SK-N-SH (cell line): Measurements from ENCODE around the gene MAPKAPK5. TPM values are rescaled to one million over a fixed set of nuclear protein-coding genes. Genes with fewer than 3 reads are reported as not detected.

Source experiments
- CTCF ChIA-PET: fragments of 300-600, 350-600 bp; formaldehyde crosslinking; extraction: SDS; loops from one replicate; lab custom pipeline; 2021; lab: Yijun Ruan, JAX
- POLR2A ChIA-PET: fragments of 350-600 bp; sonication (Branson Sonifier 250); formaldehyde crosslinking; extraction: SDS; loops from one replicate; lab custom pipeline; 2020; ENCODE audit warnings: antibody characterized with exemption, inconsistent platforms; lab: Yijun Ruan, JAX
- DNase-seq: peaks from one replicate; pipeline ENCODE4 v3.0.0; 2012
- H2AFZ ChIP-seq: fragments of 200-600 bp; sonication (generic); 2 replicates; pipeline ENCODE4 v1.8.1; 2016; ENCODE audit warnings: antibody characterized with exemption, mild to moderate bottlenecking, low read depth
- H3F3A ChIP-seq: fragments of 200-600 bp; sonication (generic); replicated peaks from 2 replicates; pipeline ENCODE3; 2016; ENCODE audit warnings: antibody characterized with exemption, mild to moderate bottlenecking; ENCODE audit not compliant: insufficient read depth
- H3K27ac ChIP-seq, 2 experiments: fragments of 200-500 bp in 1 of 2; fragments of 200-600 bp in 1 of 2; sonication (Bioruptor generic) in 1 of 2; sonication (generic), shearing (Covaris generic) in 1 of 2; 2 replicates each; pipeline versions ENCODE4 v1.5.1 to v1.6.1; 2014 to 2016; ENCODE audit warnings: low read depth in 2 of 2, inconsistent platforms in 1 of 2, low read length in 1 of 2, mild to moderate bottlenecking in 1 of 2, mixed read lengths in 1 of 2
- H3K27me3 ChIP-seq: fragments of 200-600 bp; sonication (generic), shearing (Covaris generic); 2 replicates; pipeline ENCODE4 v1.6.1; 2016; ENCODE audit warnings: mixed run types; ENCODE audit not compliant: insufficient read depth
- H3K36me3 ChIP-seq, 2 experiments: fragments of 200-500 bp in 1 of 2; fragments of 200-600 bp in 1 of 2; sonication (Bioruptor generic) in 1 of 2; sonication (generic) in 1 of 2; replicated peaks in 1 of 2; 2 replicates each; pipeline versions ENCODE3 to v1.5.1; 2014 to 2016; ENCODE audit warnings: low read length in 1 of 2, mild to moderate bottlenecking in 1 of 2; ENCODE audit not compliant: insufficient read depth in 2 of 2, control insufficient read depth in 1 of 2
- H3K4me1 ChIP-seq, 2 experiments: fragments of 200-500 bp in 1 of 2; fragments of 200-600 bp in 1 of 2; sonication (Bioruptor generic) in 1 of 2; sonication (generic), shearing (Covaris generic) in 1 of 2; 2 replicates each; pipeline versions ENCODE4 v1.5.1 to v1.6.1; 2014 to 2016; ENCODE audit warnings: low read depth in 1 of 2, low read length in 1 of 2, mixed run types in 1 of 2; ENCODE audit not compliant: insufficient read depth in 2 of 2, control insufficient read depth in 1 of 2
- H3K4me2 ChIP-seq: fragments of 200-600 bp; sonication (generic), shearing (Covaris generic); 2 replicates; pipeline ENCODE4 v1.6.1; 2017; ENCODE audit warnings: mixed run types
- H3K4me3 ChIP-seq, 2 experiments: fragments of 200-500 bp in 1 of 2; fragments of 200-600 bp in 1 of 2; sonication (Bioruptor generic) in 1 of 2; sonication (generic), shearing (Covaris generic) in 1 of 2; 2 replicates each; pipeline versions ENCODE4 v1.5.1 to v1.8.1; 2014 to 2016; ENCODE audit warnings: low read depth in 2 of 2, inconsistent platforms in 1 of 2, low read length in 1 of 2, mild to moderate bottlenecking in 1 of 2, mixed read lengths in 1 of 2, moderate library complexity in 1 of 2
- H3K79me2 ChIP-seq: fragments of 200-600 bp; sonication (generic); 2 replicates; pipeline ENCODE4 v1.8.1; 2017; ENCODE audit warnings: mild to moderate bottlenecking; ENCODE audit not compliant: insufficient read depth
- H3K9ac ChIP-seq: fragments of 200-600 bp; sonication (generic); 2 replicates; pipeline ENCODE4 v1.6.1; 2017; ENCODE audit warnings: mixed run types
- H3K9me2 ChIP-seq: fragments of 200-600 bp; sonication (generic); 2 replicates; pipeline ENCODE4 v1.6.1; 2017; ENCODE audit warnings: mixed run types
- H3K9me3 ChIP-seq: fragments of 200-600 bp; sonication (generic); 2 replicates; pipeline ENCODE4 v1.6.1; 2017; ENCODE audit warnings: mixed run types, mild to moderate bottlenecking, moderate library complexity
- H4K20me1 ChIP-seq: fragments of 200-600 bp; sonication (generic); 2 replicates; pipeline ENCODE4 v1.6.1; 2017; ENCODE audit warnings: mild to moderate bottlenecking, mixed run types; ENCODE audit not compliant: insufficient read depth
- EZH2phosphoT487 ChIP-seq: fragments of 200-600 bp; sonication (generic); IDR thresholded peaks from 2 replicates; pipeline ENCODE4 v1.6.1; 2017; ENCODE audit warnings: low read depth, mixed run types, mild to moderate bottlenecking, antibody characterized with exemption, moderate library complexity, borderline replicate concordance
- IRF3 ChIP-seq: fragments of 150-350 bp; IDR thresholded peaks from 2 replicates; pipeline ENCODE4 v1.6.1; 2016; ENCODE audit warnings: mild to moderate bottlenecking, low read depth, low read length
- MAX ChIP-seq: IDR thresholded peaks from 2 replicates; pipeline ENCODE4 v1.4.0; 2012; ENCODE audit warnings: low read depth
- MEF2A ChIP-seq: IDR thresholded peaks from 2 replicates; pipeline ENCODE4 v1.4.0; 2012; ENCODE audit warnings: low read depth, borderline replicate concordance
- NFIC ChIP-seq: IDR thresholded peaks from 2 replicates; pipeline ENCODE4 v1.4.0; 2012; ENCODE audit warnings: borderline replicate concordance
- NRF1 ChIP-seq: IDR thresholded peaks from 2 replicates; pipeline ENCODE4 v1.6.1; 2012; ENCODE audit warnings: low read depth, mild to moderate bottlenecking, low read length
- POLR2AphosphoS5 ChIP-seq: IDR thresholded peaks from 2 replicates; pipeline ENCODE4 v1.6.1; 2012; ENCODE audit warnings: low read depth, low read length
- RCOR1 ChIP-seq: fragments of 150-350 bp; IDR thresholded peaks from 2 replicates; pipeline ENCODE4 v1.6.1; 2017; ENCODE audit warnings: antibody characterized with exemption, low read length
- REST ChIP-seq: IDR thresholded peaks from 2 replicates; pipeline ENCODE4 v1.6.1; 2012; ENCODE audit warnings: mild to moderate bottlenecking, low read depth, low read length, moderate library complexity
- RXRA ChIP-seq: IDR thresholded peaks from 2 replicates; pipeline ENCODE4 v1.4.0; 2012; ENCODE audit warnings: low read depth, mild to moderate bottlenecking, borderline replicate concordance
- SMC3 ChIP-seq: IDR thresholded peaks from 2 replicates; pipeline ENCODE4 v1.6.1; 2012; ENCODE audit warnings: low read depth, low read length, improper control_type of control experiment
- TAF1 ChIP-seq: IDR thresholded peaks from 2 replicates; pipeline ENCODE4 v1.6.1; 2012; ENCODE audit warnings: low read depth, mild to moderate bottlenecking, low read length, moderate library complexity, borderline replicate concordance
- TCF12 ChIP-seq: IDR thresholded peaks from 2 replicates; pipeline ENCODE4 v1.4.0; 2012
- TEAD4 ChIP-seq: IDR thresholded peaks from 2 replicates; pipeline ENCODE4 v1.4.0; 2012; ENCODE audit warnings: mild to moderate bottlenecking, borderline replicate concordance; ENCODE audit not compliant: insufficient read depth
- USF1 ChIP-seq: IDR thresholded peaks from 2 replicates; pipeline ENCODE4 v1.4.0; 2012; ENCODE audit warnings: low read depth, borderline replicate concordance
- WGBS: methylation state at CpG from one replicate; pipeline ENCODE4 v1.1.6; 2017; ENCODE audit warnings: low lambda C conversion rate; 5-methylcytosine and 5-hydroxymethylcytosine counted together
- polyA plus RNA-seq, 3 experiments: library from polyadenylated mRNA; depleted of rRNA; stranded (reverse); fragments of >200 nt; gene quantifications; 2 replicates each; pipeline ENCODE4 v1.2.3, GENCODE V29; 2012

Gene MAPKAPK5
- polyA plus RNA-seq, 1 of the 3 experiments (the other 2 are of a cell fraction), result 38.1 TPM

GRCh38 chr12:111841236-111841749, 735 bp upstream of the MAPKAPK5 start:
- Histone ChIP-seq H3K27me3 (no peaks in the 10 kb centered on the region), H3K9ac (peak overlapping the region; percentile 93), H3K79me2 (peaks cover 65% of the 10 kb centered on the region), H3F3A (peaks cover 9% of the 10 kb centered on the region), H3K4me2 (peak overlapping the region; percentile 79), H3K4me1 (peaks cover 12 to 15% of the 10 kb centered on the region in 2 experiments; a peak in 2 of 4 replicates), H3K36me3 (peaks cover 10 to 11% of the 10 kb centered on the region in 2 experiments), H3K27ac (peak overlapping the region; percentile 84 to 89), H3K4me3 (peak overlapping the region; percentile 77 to 82), H4K20me1 (no peaks in the 10 kb centered on the region), H3K9me2 (no peaks in the 10 kb centered on the region), H2AFZ (peak overlapping the region; percentile 93), H3K9me3 (no peaks in the 10 kb centered on the region)
- 2% methylated on average over 13 of the region's 13 CpGs for WGBS
- DNase-seq, result peak; percentile 52
- TF ChIP-seq TAF1 (no peak), TEAD4 (no peak), POLR2AphosphoS5 (no peak), USF1 (no peak), TCF12 (no peak), MAX (no peak), SMC3 (no peak), RXRA (no peak), IRF3 (no peak), NRF1 (no peak), RCOR1 (no peak), EZH2phosphoT487 (no peak), REST (no peak), MEF2A (no peak), NFIC (no peak)
- POLR2A ChIA-PET, result interaction anchor here (1.0 kb wide), 1 partner anchor 22 kb away, joined by 3 read pairs; no protein-coding TSS in a partner anchor
- CTCF ChIA-PET, result interaction anchor here (0.6 to 2.6 kb wide), 3 partner anchors 28 to 104 kb away, joined by 3 to 13 read pairs (median 4); no protein-coding TSS in a partner anchor
